GM18505 (cell line): ENCODE data around the gene EP300.

Experiments used
- ATAC-seq: cut with Tn5 transposase; IDR thresholded peaks from one replicate; pipeline ENCODE4 v1.9.1; 2021; ENCODE audit not compliant: unreplicated experiment
- POLR2A ChIP-seq: IDR thresholded peaks from 4 replicates; pipeline ENCODE4 v1.6.1; 2011; ENCODE audit warnings: borderline replicate concordance; ENCODE audit not compliant: insufficient read depth, insufficient read length; ENCODE audit errors: extremely low read depth

The EP300 gene

DNA sequence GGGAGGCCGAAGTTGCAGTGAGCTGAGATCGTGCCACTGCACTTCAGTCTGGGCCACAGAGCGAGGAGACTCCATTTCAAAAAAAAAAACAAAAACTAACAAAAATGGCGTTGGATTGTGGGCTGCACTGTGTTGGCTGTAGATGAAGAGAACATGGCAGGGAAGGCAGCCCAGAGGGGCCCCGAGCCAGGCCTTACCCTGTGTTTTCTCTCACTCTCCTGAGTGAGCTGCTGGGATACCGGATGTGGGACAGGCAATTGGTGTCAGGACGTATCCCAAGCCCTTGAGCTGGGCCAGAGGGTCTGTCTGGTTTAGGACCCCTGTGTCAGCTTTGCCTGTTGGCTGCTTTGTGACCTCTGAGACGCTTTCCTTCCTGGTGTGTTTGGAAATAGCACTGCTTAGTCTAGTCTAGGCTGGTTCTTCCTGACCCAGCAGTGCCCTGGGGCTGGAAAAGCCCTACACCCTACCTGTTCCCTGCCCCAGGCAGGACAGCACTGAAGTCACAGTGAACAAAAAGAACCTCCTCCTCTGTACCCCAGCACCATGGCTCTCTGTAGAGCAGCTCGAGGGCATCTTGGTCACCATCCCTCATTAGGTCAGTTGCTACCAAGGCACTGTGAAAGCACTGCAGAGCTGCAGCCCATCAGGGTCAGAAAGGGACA lies 130.6 kb downstream of the EP300 start:
- TF ChIP-seq POLR2A: no peak
- ATAC-seq: no peak

GRCh38 chr22:41223535-41223934 lies 131.1 kb downstream of the EP300 start:
- no peak for ATAC-seq
- TF ChIP-seq POLR2A: no peak

- ATAC-seq: no peak
- TF ChIP-seq POLR2A: no peak
These were observed 134.6 kb downstream of the EP300 start for GRCh38 chr22:41226723-41227655.

DNA sequence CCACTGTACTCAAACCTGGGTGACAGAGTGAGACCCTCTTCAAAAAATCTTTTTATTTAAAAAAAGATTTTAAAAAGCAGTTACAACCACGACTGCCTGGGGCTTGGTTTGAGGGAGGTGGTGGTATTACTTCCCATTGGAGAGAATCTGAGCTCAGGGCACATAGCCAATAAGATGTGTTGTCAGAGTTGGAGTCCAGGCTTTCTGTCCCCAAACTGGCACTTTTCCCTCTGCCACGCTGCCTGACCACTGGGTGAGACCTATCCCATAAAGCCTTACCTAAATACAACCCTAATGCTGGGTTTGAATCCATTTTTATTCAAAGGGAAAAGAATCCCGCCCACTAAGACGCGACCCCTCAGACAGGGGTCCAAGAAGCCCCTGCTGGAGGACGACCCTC lies 136.8 kb downstream of the EP300 start:
- ATAC-seq: no peak
- TF ChIP-seq POLR2A: no peak
